ENCODE results near the gene ARHGAP15. TPM values are rescaled to one million over a fixed set of nuclear protein-coding genes. Genes with fewer than 3 reads are reported as not detected.

The ARHGAP15 gene
- total RNA-seq, 1 experiment from 2014 or later: 0.42 TPM

DNA sequence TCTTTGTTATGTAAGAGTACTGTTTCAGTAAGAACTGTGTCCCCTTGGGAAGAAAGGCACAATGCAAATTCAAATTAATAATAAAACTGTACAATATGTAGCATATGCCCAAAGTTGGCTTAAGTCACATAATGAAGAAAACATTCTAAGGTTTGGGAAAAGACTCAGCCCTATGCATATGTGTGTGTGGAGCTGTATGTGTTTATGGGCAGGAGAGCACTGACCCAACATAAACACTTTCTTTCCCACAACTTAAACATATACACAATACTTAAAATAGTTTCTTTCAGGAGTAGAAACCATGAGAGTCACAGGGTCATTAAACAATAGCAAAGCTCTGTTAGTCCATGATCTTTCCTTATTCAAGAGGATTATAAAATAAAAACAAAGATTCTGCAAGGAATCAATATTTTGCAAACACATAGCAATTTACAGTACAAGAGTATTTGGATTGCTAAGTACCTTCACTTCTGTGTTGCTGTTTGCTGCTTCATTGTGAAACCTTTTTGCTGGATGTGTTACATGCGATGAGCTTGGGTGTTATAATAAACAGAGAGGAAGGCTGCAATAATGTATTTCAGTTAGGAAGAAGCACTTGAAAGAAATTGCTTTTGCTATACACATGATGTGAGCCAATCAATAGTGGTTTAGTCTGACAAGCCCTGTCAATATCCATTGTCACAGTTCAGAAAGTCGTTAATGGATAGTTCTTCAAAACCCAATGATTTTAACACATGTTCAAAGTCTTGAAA, 347.3 kb downstream of the ARHGAP15 start:
- Histone ChIP-seq H3K9ac (ENCODE audit: low read length) (no peak overlapping the region), H3K4me1 (ENCODE audit: control insufficient read depth in 1 of 2, insufficient read depth in 2 of 2, low read length in 2 of 2) (peaks cover 0 to 9% of the 10 kb centered on the region in 2 experiments; a peak in 2 of 4 replicates), H2AFZ (ENCODE audit: low read depth, low read length, poor library complexity, severe bottlenecking) (no peak overlapping the region), H4K20me1 (ENCODE audit: insufficient read depth) (no peaks in the 10 kb centered on the region), H3K4me3 (replicated peaks in 1 of 2; ENCODE audit: low read depth in 1 of 2, low read length in 2 of 2) (no peak overlapping the region), H3K36me3 (ENCODE audit: control insufficient read depth in 1 of 2, insufficient read depth in 2 of 2, low read length in 2 of 2) (no peaks in the 10 kb centered on the region), H3K9me3 (ENCODE audit: control insufficient read depth in 1 of 2, insufficient read depth in 1 of 2, low read depth in 1 of 2, low read length in 2 of 2) (no peaks in the 10 kb centered on the region), H3K79me2 (ENCODE audit: insufficient read depth, low read length) (no peaks in the 10 kb centered on the region), H3K4me2 (ENCODE audit: low read length) (no peak overlapping the region), H3K27me3 (ENCODE audit: insufficient read depth, low read length) (no peaks in the 10 kb centered on the region), H3K27ac (ENCODE audit: low read depth, low read length) (no peak overlapping the region), H3K9me2 (ENCODE audit: insufficient read depth) (no peaks in the 10 kb centered on the region)
- POLR2A ChIA-PET: no interaction called here
- DNase-seq (ENCODE audit: low read depth, low spot score) (no peak), ATAC-seq (no peak)
- BruUV-seq (replicated peaks): no TSS peak
- no peak for TF ChIP-seq CBX3 (IDR thresholded peaks at IDR 0.05; ENCODE audit: low read depth)
- no peak for TF ChIP-seq ELF1 (IDR thresholded peaks at IDR 0.05; ENCODE audit: borderline replicate concordance, low read depth)
- TF ChIP-seq POLR2A (IDR thresholded peaks at IDR 0.05; ENCODE audit: borderline replicate concordance, extremely low read depth, insufficient read depth, insufficient read length): no peak
- TF ChIP-seq CEBPB (IDR thresholded peaks at IDR 0.05; ENCODE audit: low read depth): no peak
- no peak for TF ChIP-seq FOSL1 (IDR thresholded peaks at IDR 0.05; ENCODE audit: low read depth)
- intact Hi-C loops (cut with micrococcal nuclease): no loop called here
- RAD21 ChIA-PET (ENCODE audit: low non-redundant PET in 1 of 2, low total read pairs in 2 of 2, uncharacterized antibody in 2 of 2, unreplicated experiment in 2 of 2): interaction anchor here in 1 of 2 experiments (0.9 kb wide), 1 partner anchor 799 kb away, joined by 5 read pairs; no protein-coding TSS in a partner anchor
- CTCF ChIA-PET: no interaction called here

DNA sequence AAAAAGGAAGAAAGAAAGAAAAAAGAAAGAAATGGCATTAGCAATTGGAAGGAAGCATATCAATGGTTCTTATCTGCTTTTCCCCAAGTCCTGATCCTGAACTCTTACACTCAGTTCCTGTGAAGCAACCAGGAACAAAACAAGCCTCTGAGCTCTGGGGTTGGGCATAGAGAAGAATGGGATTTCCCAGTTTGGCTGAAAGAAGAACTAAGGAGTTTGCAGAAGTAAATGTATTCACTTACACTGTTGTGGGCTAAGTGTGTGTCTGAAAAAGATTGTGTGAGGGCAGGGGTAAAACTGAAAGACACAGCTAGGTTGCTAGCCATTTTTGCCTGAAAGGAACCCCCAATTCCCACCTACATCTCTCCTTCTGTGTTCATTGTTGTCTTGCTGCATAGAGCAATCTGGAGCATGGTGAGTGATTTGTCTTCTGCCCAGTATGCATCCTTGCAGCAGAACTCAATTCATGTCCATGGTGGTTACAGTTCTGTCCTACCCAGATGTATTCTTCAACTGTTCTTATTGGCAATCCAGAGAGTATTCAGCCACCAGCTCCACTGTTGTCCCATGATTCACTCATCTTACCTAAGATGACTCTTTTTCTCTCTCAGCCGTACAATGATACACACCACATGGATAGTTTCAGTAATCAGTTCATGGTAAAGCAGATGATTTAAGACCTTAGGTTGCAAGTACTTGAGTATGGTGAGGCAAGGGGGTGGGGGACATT, 348.7 kb downstream of the ARHGAP15 start:
- POLR2A ChIA-PET: no interaction called here
- H3K9ac ChIP-seq (ENCODE audit: low read length): no peak overlapping the region
- no peaks in the 10 kb centered on the region for H3K36me3 ChIP-seq (ENCODE audit: control insufficient read depth in 1 of 2, insufficient read depth in 2 of 2, low read length in 2 of 2)
- H4K20me1 ChIP-seq (ENCODE audit: insufficient read depth): no peaks in the 10 kb centered on the region
- no peaks in the 10 kb centered on the region for H3K27me3 ChIP-seq (ENCODE audit: insufficient read depth, low read length)
- no peaks in the 10 kb centered on the region for H3K9me3 ChIP-seq (ENCODE audit: control insufficient read depth in 1 of 2, insufficient read depth in 1 of 2, low read depth in 1 of 2, low read length in 2 of 2)
- CTCF ChIA-PET: interaction anchor here (0.9 kb wide), 1 partner anchor 35 kb away, joined by 3 read pairs; no protein-coding TSS in a partner anchor
- no peak overlapping the region for H3K4me3 ChIP-seq (replicated peaks in 1 of 2; ENCODE audit: low read depth in 1 of 2, low read length in 2 of 2)
- no peak overlapping the region for H2AFZ ChIP-seq (ENCODE audit: low read depth, low read length, poor library complexity, severe bottlenecking)
- BruUV-seq (replicated peaks): no TSS peak
- no peak for ATAC-seq
- RAD21 ChIA-PET (ENCODE audit: low non-redundant PET in 1 of 2, low total read pairs in 2 of 2, uncharacterized antibody in 2 of 2, unreplicated experiment in 2 of 2): no interaction called here
- TF ChIP-seq, protein P1, sequence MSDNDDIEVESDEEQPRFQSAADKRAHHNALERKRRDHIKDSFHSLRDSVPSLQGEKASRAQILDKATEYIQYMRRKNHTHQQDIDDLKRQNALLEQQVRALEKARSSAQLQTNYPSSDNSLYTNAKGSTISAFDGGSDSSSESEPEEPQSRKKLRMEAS (IDR thresholded peaks at IDR 0.05): no peak
- TF ChIP-seq ZNF274 (IDR thresholded peaks at IDR 0.05; ENCODE audit: low read depth, low read length): no peak
- TF ChIP-seq, protein P2, sequence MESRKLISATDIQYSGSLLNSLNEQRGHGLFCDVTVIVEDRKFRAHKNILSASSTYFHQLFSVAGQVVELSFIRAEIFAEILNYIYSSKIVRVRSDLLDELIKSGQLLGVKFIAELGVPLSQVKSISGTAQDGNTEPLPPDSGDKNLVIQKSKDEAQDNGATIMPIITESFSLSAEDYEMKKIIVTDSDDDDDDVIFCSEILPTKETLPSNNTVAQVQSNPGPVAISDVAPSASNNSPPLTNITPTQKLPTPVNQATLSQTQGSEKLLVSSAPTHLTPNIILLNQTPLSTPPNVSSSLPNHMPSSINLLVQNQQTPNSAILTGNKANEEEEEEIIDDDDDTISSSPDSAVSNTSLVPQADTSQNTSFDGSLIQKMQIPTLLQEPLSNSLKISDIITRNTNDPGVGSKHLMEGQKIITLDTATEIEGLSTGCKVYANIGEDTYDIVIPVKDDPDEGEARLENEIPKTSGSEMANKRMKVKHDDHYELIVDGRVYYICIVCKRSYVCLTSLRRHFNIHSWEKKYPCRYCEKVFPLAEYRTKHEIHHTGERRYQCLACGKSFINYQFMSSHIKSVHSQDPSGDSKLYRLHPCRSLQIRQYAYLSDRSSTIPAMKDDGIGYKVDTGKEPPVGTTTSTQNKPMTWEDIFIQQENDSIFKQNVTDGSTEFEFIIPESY (IDR thresholded peaks at IDR 0.05; ENCODE audit: extremely low read depth, insufficient replicate concordance, low read length): no peak
- H3K9me2 ChIP-seq (ENCODE audit: insufficient read depth): no peaks in the 10 kb centered on the region
- no peaks in the 10 kb centered on the region for H3K79me2 ChIP-seq (ENCODE audit: insufficient read depth, low read length)
- DNase-seq (ENCODE audit: low read depth, low spot score): no peak
- H3K4me2 ChIP-seq (ENCODE audit: low read length): no peak overlapping the region
- intact Hi-C loops (cut with micrococcal nuclease): no loop called here
- H3K27ac ChIP-seq (ENCODE audit: low read depth, low read length): no peak overlapping the region
- H3K4me1 ChIP-seq (ENCODE audit: control insufficient read depth in 1 of 2, insufficient read depth in 2 of 2, low read length in 2 of 2): peaks cover 0 to 7% of the 10 kb centered on the region in 2 experiments; a peak in 2 of 4 replicates
